ENCODE data around the gene ADGRE3.
"Not testable (repeated sequence)": the region's sequence is repeated elsewhere in the genome, so short reads cannot be mapped to it uniquely, and the experiment has no call there.

Gene ADGRE3

GRCh38 chr19:14611051-14611450, 63.6 kb downstream of the ADGRE3 start:
- in situ Hi-C loops (cut with MboI; ENCODE audit: low sequenced_read_pairs, unreplicated experiment) = no loop called here
- DNase-seq (ENCODE audit: low spot score) = no peak
- TF ChIP-seq CTCF (IDR thresholded peaks at IDR 0.05; ENCODE audit: borderline replicate concordance, control extremely low read depth, extremely low read depth, insufficient read depth, missing control alignments) = no peak

- in situ Hi-C loops (cut with MboI; ENCODE audit: low sequenced_read_pairs, unreplicated experiment) = no loop called here
- no peak for TF ChIP-seq CTCF (IDR thresholded peaks at IDR 0.05; ENCODE audit: borderline replicate concordance, control extremely low read depth, extremely low read depth, insufficient read depth, missing control alignments)
- DNase-seq (ENCODE audit: low spot score) = no peak
These were observed 68.0 kb downstream of the ADGRE3 start for GRCh38 chr19:14606627-14607026.

DNA sequence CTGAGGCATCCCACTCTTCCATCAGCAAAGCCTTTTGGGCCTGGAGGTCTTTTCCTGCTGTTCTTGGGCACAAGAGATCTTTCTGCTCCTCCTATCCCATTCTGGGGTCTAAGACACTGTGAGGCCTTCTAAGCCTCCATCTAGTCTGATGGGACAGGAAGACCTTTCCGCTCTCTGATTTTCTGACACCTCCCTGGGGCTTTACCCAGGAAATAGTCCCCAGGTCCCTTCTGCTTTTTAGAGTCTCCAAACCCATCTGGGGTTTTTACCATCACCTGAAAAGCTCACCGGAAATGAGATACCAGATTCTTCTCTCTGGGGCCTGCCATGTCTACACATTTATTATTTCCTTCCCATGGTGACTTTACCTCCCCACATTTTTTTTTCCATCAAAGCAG, 70.7 kb downstream of the ADGRE3 start:
- in situ Hi-C loops (cut with MboI; ENCODE audit: low sequenced_read_pairs, unreplicated experiment) = no loop called here
- no peak for TF ChIP-seq CTCF (IDR thresholded peaks at IDR 0.05; ENCODE audit: borderline replicate concordance, control extremely low read depth, extremely low read depth, insufficient read depth, missing control alignments)
- peak; percentile 77 for DNase-seq (ENCODE audit: low spot score)

GRCh38 chr19:14599548-14600147, 75.0 kb downstream of the ADGRE3 start:
- DNase-seq (ENCODE audit: low spot score) = no peak
- no peak for TF ChIP-seq CTCF (IDR thresholded peaks at IDR 0.05; ENCODE audit: borderline replicate concordance, control extremely low read depth, extremely low read depth, insufficient read depth, missing control alignments)
- in situ Hi-C loops (cut with MboI; ENCODE audit: low sequenced_read_pairs, unreplicated experiment) = no loop called here

DNA sequence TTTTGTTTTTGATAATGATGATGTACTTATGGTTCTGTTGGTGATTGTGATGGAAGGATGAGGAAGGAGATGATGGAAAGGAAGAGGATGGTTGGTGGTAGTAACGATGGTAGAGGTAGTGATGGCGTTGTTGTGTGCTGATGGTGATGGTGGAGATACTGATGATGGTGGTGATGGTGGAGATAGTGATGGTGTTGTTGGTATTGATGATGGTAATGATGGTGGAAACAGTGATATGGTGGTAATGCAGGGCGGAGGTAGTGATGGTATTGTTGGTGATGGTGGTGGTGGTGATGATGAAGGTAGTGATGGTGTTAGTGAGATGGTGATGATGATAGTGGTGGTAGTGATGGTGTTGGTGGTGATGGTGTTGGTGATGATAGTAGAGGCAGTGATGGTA, 79.1 kb downstream of the ADGRE3 start:
- TF ChIP-seq CTCF (IDR thresholded peaks at IDR 0.05; ENCODE audit: borderline replicate concordance, control extremely low read depth, extremely low read depth, insufficient read depth, missing control alignments) = no peak
- in situ Hi-C loops (cut with MboI; ENCODE audit: low sequenced_read_pairs, unreplicated experiment) = no loop called here

GRCh38 chr19:14589433-14589832, 85.2 kb downstream of the ADGRE3 start:
- in situ Hi-C loops (cut with MboI; ENCODE audit: low sequenced_read_pairs, unreplicated experiment); DNase-seq (ENCODE audit: low spot score): not testable (repeated sequence)

More for the DNA sequence above, 79.1 kb downstream of the ADGRE3 start:
- DNase-seq (ENCODE audit: low spot score) = no peak

DNA sequence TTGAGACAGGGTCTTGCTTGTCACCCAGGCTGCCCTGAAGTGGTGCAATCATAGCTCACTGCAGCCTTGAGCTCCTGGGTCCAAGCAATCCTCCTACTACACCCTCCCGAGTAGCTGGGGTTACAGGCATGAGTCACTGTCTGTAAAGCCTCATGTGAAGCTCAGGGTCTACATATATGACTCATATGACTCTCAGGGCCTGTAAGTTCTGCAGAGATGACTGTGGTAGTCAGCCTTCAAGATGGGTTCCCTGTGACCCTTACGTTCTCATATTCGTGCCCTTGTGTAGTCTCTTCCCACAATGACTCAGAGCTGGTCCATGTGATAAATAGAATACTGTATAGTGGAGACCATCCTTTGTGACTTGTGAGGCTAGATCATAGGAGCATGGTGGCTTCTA, 89.5 kb downstream of the ADGRE3 start:
- in situ Hi-C loops (cut with MboI; ENCODE audit: low sequenced_read_pairs, unreplicated experiment); DNase-seq (ENCODE audit: low spot score): not testable (repeated sequence)

- in situ Hi-C loops (cut with MboI; ENCODE audit: low sequenced_read_pairs, unreplicated experiment); DNase-seq (ENCODE audit: low spot score): not testable (repeated sequence)
These were observed 90.3 kb downstream of the ADGRE3 start for GRCh38 chr19:14584372-14584771.

Data from GM13976 (cell line).